ENCODE measurements around the gene UCP2. TPM values are rescaled to one million over a fixed set of nuclear protein-coding genes. Genes with fewer than 3 reads are reported as not detected.
A peak's percentile ranks its signal among the peaks of the same experiment; 100 is the strongest.

The UCP2 gene
- total and polyA plus RNA-seq, 9 donors: 3.7 to 86.9 (median 16.5) TPM

- H3K27me3 ChIP-seq: no peaks in the 10 kb centered on the region
- no peak overlapping the region for H3K4me3 ChIP-seq
- TF ChIP-seq CTCF (IDR thresholded peaks at IDR 0.05) (no peak), POLR2A (IDR thresholded peaks at IDR 0.05) (no peak), EP300 (IDR thresholded peaks at IDR 0.05) (no peak)
- H3K27ac ChIP-seq: no peak overlapping the region
- H3K4me1 ChIP-seq (ENCODE audit: insufficient read depth): no peaks in the 10 kb centered on the region
- 37 to 39% (median 38%) methylated on average over 10 of the region's 10 CpGs for WGBS, 3 donors
- no peak for DNase-seq
- intact Hi-C loops (cut with DNase I): loop anchor here in 1 of 4 donors (10.0 kb wide), 1 partner anchor 100 kb away; no protein-coding TSS in a partner anchor
- no peaks in the 10 kb centered on the region for H3K36me3 ChIP-seq
- no peaks in the 10 kb centered on the region for H3K9me3 ChIP-seq
These were observed 17.4 kb downstream of the UCP2 start for GRCh38 chr11:73965076-73965763.

- WGBS, 3 donors: 72 to 75% (median 74%) methylated on average over 8 of the region's 8 CpGs
- no peaks in the 10 kb centered on the region for H3K9me3 ChIP-seq
- TF ChIP-seq POLR2A (IDR thresholded peaks at IDR 0.05) (no peak), EP300 (IDR thresholded peaks at IDR 0.05) (no peak), CTCF (IDR thresholded peaks at IDR 0.05) (no peak)
- intact Hi-C loops (cut with DNase I): loop anchor here in 1 of 4 donors (10.0 kb wide), 1 partner anchor 101 kb away; no protein-coding TSS in a partner anchor
- peak in 1 of 5 donors; percentile 7 for DNase-seq
- no peak overlapping the region for H3K27ac ChIP-seq
- H3K27me3 ChIP-seq: no peaks in the 10 kb centered on the region
- H3K4me1 ChIP-seq (ENCODE audit: insufficient read depth): no peaks in the 10 kb centered on the region
- H3K4me3 ChIP-seq: no peak overlapping the region
- H3K36me3 ChIP-seq: no peaks in the 10 kb centered on the region
These were observed 18.8 kb downstream of the UCP2 start for GRCh38 chr11:73963861-73964260.

GRCh38 chr11:73962101-73962705 lies 20.4 kb downstream of the UCP2 start:
- H3K9me3 ChIP-seq: no peaks in the 10 kb centered on the region
- H3K4me1 ChIP-seq (ENCODE audit: insufficient read depth): no peaks in the 10 kb centered on the region
- no peak for DNase-seq
- no peaks in the 10 kb centered on the region for H3K36me3 ChIP-seq
- intact Hi-C loops (cut with DNase I): loop anchor here in 1 of 4 donors (10.0 kb wide), 1 partner anchor 103 kb away; no protein-coding TSS in a partner anchor
- H3K27ac ChIP-seq: no peak overlapping the region
- H3K4me3 ChIP-seq: no peak overlapping the region
- H3K27me3 ChIP-seq: no peaks in the 10 kb centered on the region
- WGBS, 3 donors: 70 to 74% (median 72%) methylated on average over 7 of the region's 7 CpGs
- TF ChIP-seq POLR2A (IDR thresholded peaks at IDR 0.05) (no peak), EP300 (IDR thresholded peaks at IDR 0.05) (no peak)

- no peaks in the 10 kb centered on the region for H3K27me3 ChIP-seq
- no peaks in the 10 kb centered on the region for H3K36me3 ChIP-seq
- no peaks in the 10 kb centered on the region for H3K4me1 ChIP-seq (ENCODE audit: insufficient read depth)
- DNase-seq: no peak
- H3K4me3 ChIP-seq: no peak overlapping the region
- no peaks in the 10 kb centered on the region for H3K9me3 ChIP-seq
- TF ChIP-seq CTCF (IDR thresholded peaks at IDR 0.05) (no peak), POLR2A (IDR thresholded peaks at IDR 0.05) (no peak), EP300 (IDR thresholded peaks at IDR 0.05) (no peak)
- intact Hi-C loops (cut with DNase I): loop anchor here in 1 of 4 donors (10.0 kb wide), 1 partner anchor 103 kb away; no protein-coding TSS in a partner anchor
- no peak overlapping the region for H3K27ac ChIP-seq
- WGBS, 3 donors: 71 to 91% (median 82%) methylated on average over 4 of the region's 4 CpGs
These were observed 21.3 kb downstream of the UCP2 start for GRCh38 chr11:73961321-73961720.
